ENCODE results near the gene PREP. TPM values are rescaled to one million over a fixed set of nuclear protein-coding genes. Genes with fewer than 3 reads are reported as not detected.
A peak's percentile ranks its signal among the peaks of the same experiment; 100 is the strongest.

The PREP gene
- polyA plus RNA-seq, 1 of the 3 experiments (the other 2 are of a cell fraction) = 20.9 TPM

GRCh38 chr6:105363100-105363754, 39.7 kb downstream of the PREP start:
- peak; percentile 28 for DNase-seq
- H3K9ac ChIP-seq = no peak overlapping the region
- no peaks in the 10 kb centered on the region for H3F3A ChIP-seq (replicated peaks; ENCODE audit: insufficient read depth)
- H3K9me3 ChIP-seq = no peaks in the 10 kb centered on the region
- no peaks in the 10 kb centered on the region for H3K27me3 ChIP-seq (ENCODE audit: insufficient read depth)
- peaks cover 8 to 16% of the 10 kb centered on the region in 2 experiments; a peak in 3 of 4 replicates for H3K4me1 ChIP-seq (ENCODE audit: control insufficient read depth in 1 of 2, insufficient read depth in 2 of 2, low read depth in 1 of 2, low read length in 1 of 2)
- H3K4me3 ChIP-seq (ENCODE audit: low read depth in 2 of 2, low read length in 1 of 2) = no peak overlapping the region
- ChIA-PET CTCF (interaction anchor here (0.6 to 7.2 kb wide), 65 partner anchors 9 to 924 kb away, joined by 3 to 119 read pairs (median 4); partner anchors contain the start of gene PREP), POLR2A (no interaction called here)
- H3K36me3 ChIP-seq (replicated peaks in 1 of 2; ENCODE audit: control insufficient read depth in 1 of 2, insufficient read depth in 2 of 2, low read length in 1 of 2) = peaks cover 13 to 41% of the 10 kb centered on the region in 2 experiments
- H2AFZ ChIP-seq (ENCODE audit: low read depth) = no peak overlapping the region
- no peaks in the 10 kb centered on the region for H3K9me2 ChIP-seq
- peak overlapping the region in 1 of 2 experiments; percentile 3; a peak in 1 of 4 replicates for H3K27ac ChIP-seq (ENCODE audit: low read depth in 2 of 2, low read length in 1 of 2)
- H3K79me2 ChIP-seq (ENCODE audit: insufficient read depth) = no peaks in the 10 kb centered on the region
- TF ChIP-seq RAD21 (IDR thresholded peaks at IDR 0.05; ENCODE audit: low read length) = peak; percentile 83
- TF ChIP-seq USF2 (IDR thresholded peaks at IDR 0.05; ENCODE audit: borderline replicate concordance, low read depth, low read length) = no peak
- TF ChIP-seq NFIC (IDR thresholded peaks at IDR 0.05; ENCODE audit: borderline replicate concordance) = no peak
- TF ChIP-seq FOSL2 (IDR thresholded peaks at IDR 0.05; ENCODE audit: borderline replicate concordance, low read depth) = no peak
- TF ChIP-seq IRF3 (IDR thresholded peaks at IDR 0.05; ENCODE audit: low read depth, low read length) = no peak
- TF ChIP-seq SMC3 (IDR thresholded peaks at IDR 0.05; ENCODE audit: low read depth, low read length) = peak; percentile 72
- peak; percentile 72 for TF ChIP-seq CTCF (IDR thresholded peaks at IDR 0.05)
- no peaks in the 10 kb centered on the region for H4K20me1 ChIP-seq (ENCODE audit: insufficient read depth)
- H3K4me2 ChIP-seq = no peak overlapping the region
- WGBS (ENCODE audit: low lambda C conversion rate) = 0% methylated on average over 1 of the region's 1 CpG

GRCh38 chr6:105359419-105360370, 43.2 kb downstream of the PREP start:
- H2AFZ ChIP-seq (ENCODE audit: low read depth) = no peak overlapping the region
- H3K9ac ChIP-seq = no peak overlapping the region
- TF ChIP-seq RXRA (IDR thresholded peaks at IDR 0.05; ENCODE audit: borderline replicate concordance, low read depth) = peak; percentile 36; the same call in 1 of the 2 replicates
- peak; percentile 59; the same call in 1 of the 2 replicates for TF ChIP-seq FOSL2 (IDR thresholded peaks at IDR 0.05; ENCODE audit: borderline replicate concordance, low read depth)
- no peak for TF ChIP-seq EZH2phosphoT487 (IDR thresholded peaks at IDR 0.05; ENCODE audit: borderline replicate concordance, low read depth)
- TF ChIP-seq NFIC (IDR thresholded peaks at IDR 0.05; ENCODE audit: borderline replicate concordance) = 0 out of 2 replicates have a peak, but pooled peaks have one; percentile 15
- WGBS (ENCODE audit: low lambda C conversion rate) = 82% methylated on average over 8 of the region's 10 CpGs
- ChIA-PET POLR2A (no interaction called here), CTCF (interaction anchor here (0.6 to 7.2 kb wide), 6 partner anchors 32 to 269 kb away, joined by 3 to 119 read pairs (median 3); partner anchors contain the start of gene PREP)
- H4K20me1 ChIP-seq (ENCODE audit: insufficient read depth) = no peaks in the 10 kb centered on the region
- H3K79me2 ChIP-seq (ENCODE audit: insufficient read depth) = no peaks in the 10 kb centered on the region
- no peak for DNase-seq
- H3K4me3 ChIP-seq (ENCODE audit: low read depth in 2 of 2, low read length in 1 of 2) = no peak overlapping the region
- no peaks in the 10 kb centered on the region for H3F3A ChIP-seq (replicated peaks; ENCODE audit: insufficient read depth)
- H3K36me3 ChIP-seq (replicated peaks in 1 of 2; ENCODE audit: control insufficient read depth in 1 of 2, insufficient read depth in 2 of 2, low read length in 1 of 2) = peaks cover 25 to 39% of the 10 kb centered on the region in 2 experiments
- 0 out of 2 replicates have a peak overlapping the region, but pooled peaks have one; percentile 27 for H3K4me2 ChIP-seq
- no peaks in the 10 kb centered on the region for H3K9me3 ChIP-seq
- H3K27me3 ChIP-seq (ENCODE audit: insufficient read depth) = no peaks in the 10 kb centered on the region
- H3K9me2 ChIP-seq = no peaks in the 10 kb centered on the region
- peak overlapping the region in 1 of 2 experiments; percentile 61; a peak in 2 of 4 replicates for H3K27ac ChIP-seq (ENCODE audit: low read depth in 2 of 2, low read length in 1 of 2)
- H3K4me1 ChIP-seq (ENCODE audit: control insufficient read depth in 1 of 2, insufficient read depth in 2 of 2, low read depth in 1 of 2, low read length in 1 of 2) = peaks cover 8 to 16% of the 10 kb centered on the region in 2 experiments; a peak in 3 of 4 replicates

All from SK-N-SH (cell line).